ENCODE data around the gene LEPROT.

Gene LEPROT

DNA sequence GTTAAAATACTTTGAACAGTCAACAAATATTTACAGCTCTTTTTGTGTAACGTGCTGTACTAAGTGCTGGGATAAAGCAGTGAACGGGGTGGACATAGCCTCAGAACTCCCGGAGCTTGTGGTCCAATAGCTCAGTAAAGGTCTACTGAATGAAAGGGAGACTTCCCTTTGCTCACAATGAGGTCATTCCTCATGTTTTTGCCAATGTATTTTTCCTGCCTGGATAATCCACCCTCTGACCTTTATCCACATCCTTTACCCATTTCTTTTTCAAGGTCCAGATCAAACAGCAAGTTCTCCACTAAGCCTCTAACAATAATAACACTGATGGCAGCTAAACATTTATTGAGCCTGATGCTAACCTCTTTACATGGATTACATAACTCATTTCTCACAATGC, 55.9 kb downstream of the LEPROT start:
- no peak for FAIRE-seq
- no peak for DNase-seq (ENCODE audit: low spot score)

DNA sequence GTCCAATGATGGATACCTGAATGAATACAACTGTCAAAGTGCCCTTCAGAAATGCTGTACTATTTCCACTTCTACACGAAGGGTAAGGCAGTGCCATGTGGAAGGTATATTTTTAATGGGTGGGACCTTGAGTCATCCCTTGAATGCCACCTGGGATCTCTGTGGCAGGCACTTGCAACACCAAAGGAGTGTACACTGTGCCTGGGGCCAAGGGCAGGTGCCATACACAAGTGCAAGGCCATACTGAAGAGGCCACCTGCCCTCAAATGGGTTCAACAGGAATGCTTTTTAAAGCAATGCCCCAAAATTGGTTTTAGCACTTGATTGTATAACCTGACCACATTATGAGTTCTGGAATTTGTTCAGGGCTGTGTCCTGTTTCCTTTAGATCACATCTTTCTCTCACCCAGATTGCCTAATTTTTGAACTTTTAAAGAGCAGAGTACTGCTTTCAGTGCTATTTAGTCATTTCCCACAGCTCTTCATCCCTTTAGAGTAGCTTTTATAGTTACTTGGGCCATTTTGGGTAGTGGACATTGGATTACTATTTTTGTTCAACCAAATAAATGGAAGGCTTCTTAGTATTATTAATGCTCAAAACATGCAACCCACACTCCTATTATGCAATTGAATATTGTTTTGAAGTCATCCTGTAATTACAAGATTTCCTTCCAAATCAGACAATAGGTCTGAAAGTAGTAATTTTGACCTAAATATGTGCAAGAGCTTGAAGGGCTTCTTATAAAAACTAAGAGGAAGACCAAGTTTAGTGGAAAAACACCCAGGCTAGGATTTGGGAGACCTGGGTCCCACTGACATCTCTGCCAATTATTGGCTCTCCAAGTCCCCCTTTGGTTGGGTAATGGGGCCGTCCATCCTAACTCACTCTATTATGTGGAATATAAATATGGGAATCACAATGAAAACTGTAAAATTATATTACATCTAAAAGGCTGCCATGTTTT, 57.2 kb downstream of the LEPROT start:
- FAIRE-seq (no peak), DNase-seq (ENCODE audit: low spot score) (no peak)

DNA sequence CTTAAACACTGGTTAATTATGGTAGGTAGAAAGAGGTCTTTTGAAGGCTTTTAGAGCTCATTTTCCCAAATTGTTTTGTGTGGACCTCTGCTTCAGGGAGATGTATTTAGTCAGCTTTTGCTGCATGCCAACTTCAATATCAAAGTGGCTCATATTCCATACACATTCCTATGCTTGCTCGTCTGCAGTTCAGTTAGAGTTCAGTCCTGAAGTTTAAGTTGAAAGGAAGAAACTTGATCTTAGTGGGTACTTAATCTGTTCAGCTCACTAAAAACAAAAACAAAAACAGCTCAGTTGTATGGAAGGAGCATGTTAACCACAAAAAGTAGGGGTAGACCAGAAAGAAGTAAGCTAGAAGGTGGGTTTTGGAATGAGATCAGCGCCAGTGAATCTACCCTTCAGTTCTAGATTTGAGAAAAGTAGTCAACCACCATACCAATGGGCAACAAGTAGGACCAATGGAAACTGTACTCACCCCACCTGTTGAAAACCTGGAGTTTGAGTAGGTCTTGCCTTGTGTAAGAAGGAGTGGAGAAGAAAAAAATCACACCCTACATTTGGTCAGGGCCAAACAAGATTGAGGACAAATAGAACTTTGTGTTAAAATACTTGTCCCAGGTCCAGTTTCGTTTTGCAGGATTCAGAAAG, 58.0 kb downstream of the LEPROT start:
- DNase-seq (ENCODE audit: low spot score) (no peak), FAIRE-seq (no peak)

DNA sequence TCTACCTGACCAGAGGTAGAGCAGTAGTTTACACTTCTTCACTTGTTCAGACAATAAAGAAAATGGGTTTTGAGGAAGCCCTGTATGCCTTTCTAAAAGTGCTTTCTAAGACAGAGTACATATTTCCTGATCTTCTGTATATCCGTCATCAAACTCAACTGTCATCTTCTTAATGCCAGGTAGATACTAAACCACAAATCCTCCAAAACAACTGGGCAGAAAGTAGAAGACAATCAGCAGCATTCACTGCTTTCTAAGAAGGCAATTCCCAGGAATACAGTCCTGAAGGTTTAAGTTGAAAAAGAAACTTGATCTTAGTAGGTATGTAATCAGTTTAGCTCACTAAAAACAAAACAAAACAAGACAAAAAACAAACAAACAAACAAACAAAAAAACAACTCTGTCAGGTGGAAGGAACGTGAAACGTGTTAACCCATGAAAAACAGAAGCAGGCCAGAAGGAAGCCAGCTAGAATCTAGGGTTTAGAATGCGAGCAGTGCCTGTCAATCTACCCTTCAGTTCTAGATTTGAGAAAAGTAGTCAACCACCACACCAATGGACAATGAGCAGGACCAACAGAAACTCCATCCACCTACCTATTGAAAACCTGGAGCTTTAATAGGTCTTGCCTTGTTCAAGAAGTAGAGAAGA, 59.2 kb downstream of the LEPROT start:
- DNase-seq (ENCODE audit: low spot score): no peak
- no peak for FAIRE-seq

DNA sequence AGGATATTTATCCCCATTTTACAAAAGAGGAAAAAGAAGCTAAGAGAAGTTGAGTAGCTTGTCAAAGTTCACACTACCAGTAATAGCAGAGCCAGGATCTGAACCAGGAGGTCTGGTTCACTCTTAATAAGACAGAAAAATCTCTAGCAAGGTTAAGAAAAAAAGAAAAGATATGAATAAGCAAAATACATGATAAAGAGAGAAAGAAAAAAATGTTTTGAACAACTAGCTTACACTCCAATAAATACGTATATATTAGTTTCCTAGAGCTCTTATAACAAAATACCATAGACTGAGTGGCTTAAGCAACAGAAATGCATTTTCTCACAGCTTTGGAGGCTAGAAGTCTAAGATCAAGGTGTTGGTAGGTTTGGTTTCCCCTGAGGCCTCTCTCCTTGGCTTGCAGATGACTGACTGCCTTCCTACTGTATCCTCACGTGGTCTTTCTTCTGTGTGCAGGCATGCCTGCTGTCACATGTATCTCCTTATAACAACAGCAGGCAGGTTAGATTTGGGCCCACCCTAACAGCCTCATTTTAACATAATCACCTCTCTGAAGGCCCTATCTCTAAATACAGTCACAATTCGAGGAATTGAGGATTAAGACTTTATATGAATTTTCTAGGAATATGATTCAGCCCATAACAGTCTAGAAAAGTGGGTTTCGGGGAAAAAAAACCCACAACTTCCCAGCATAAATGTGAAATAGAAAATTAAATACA, 60.4 kb downstream of the LEPROT start:
- DNase-seq (ENCODE audit: low spot score) (no peak), FAIRE-seq (no peak)

DNA sequence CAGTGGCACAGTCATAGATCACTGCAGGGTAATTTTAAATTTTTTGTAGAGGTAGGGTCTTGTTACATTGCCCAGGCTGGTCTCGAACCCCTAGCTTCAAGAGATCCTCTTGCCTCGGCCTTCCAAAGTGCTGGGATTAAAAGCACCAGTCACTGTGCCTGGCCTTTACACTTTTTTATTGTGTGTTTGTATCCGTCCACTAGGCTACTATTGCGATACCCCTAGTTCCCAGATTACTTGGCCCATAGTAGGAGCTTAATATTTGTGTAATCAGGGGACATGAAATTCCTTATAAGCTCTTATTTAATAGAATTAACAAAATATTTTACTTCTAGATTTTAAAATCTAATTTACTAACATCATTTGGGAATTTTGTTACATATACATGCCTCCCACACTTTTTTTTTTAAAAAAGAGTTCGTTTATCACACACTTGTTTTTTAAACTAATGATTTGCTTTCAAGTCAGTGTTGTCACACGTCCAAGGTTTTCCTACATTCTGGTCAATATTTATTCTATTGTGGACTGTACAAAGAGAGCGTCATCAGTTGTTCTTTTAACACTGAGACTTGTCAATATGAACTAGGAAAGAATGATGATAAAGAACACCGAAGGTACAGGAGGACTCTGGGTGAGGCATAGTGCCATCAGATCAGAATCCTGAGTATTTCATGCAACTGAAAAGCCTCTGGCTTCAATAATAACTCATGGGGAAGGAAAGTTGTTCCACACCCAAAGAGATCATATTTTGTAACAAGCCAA, 63.7 kb downstream of the LEPROT start:
- FAIRE-seq: no peak

More for the DNA sequence above, 63.7 kb downstream of the LEPROT start:
- no peak for DNase-seq (ENCODE audit: low spot score)
